K562 (cell line): ENCODE measurements around the gene HHEX. TPM values are rescaled to one million over a fixed set of nuclear protein-coding genes. Genes with fewer than 3 reads are reported as not detected.

Source experiments
- ATAC-seq: fragments of 200-7000 bp; cut with Tn5 transposase; 3 replicates; pipeline ENCODE4 v1.9.1; 2020; ENCODE audit warnings: moderate library complexity
- BruUV-seq: library from RNA; stranded (reverse); fragments of 400-500 nt; replicated peaks from 2 replicates; lab custom pipeline; 2021; lab: Mats Ljungman, UMichigan
- CTCF ChIA-PET: fragments of 300-600 bp; formaldehyde crosslinking; extraction: SDS; loops from one replicate; lab custom pipeline; 2021; ENCODE audit warnings: low intra/inter-chr PET ratio; lab: Yijun Ruan, JAX
- POLR2A ChIA-PET: fragments of 300-600, 350-650 bp; sonication (Branson Sonifier 250); formaldehyde crosslinking; extraction: SDS; loops from one replicate; lab custom pipeline; 2021; ENCODE audit warnings: antibody characterized with exemption, inconsistent platforms; lab: Yijun Ruan, JAX
- DNase-seq, 4 experiments: peaks; one replicate each; pipeline versions ENCODE4 v3.0.0 to v3.0.0-alpha.2; 2011 to 2018; ENCODE audit warnings: low spot score in 3 of 4, mixed read lengths in 3 of 4; ENCODE audit errors: extremely low read depth in 1 of 4
- FAIRE-seq: peaks from 2 replicates; lab custom pipeline; 2011; peaks lifted over from hg19 to GRCh38; lab: Jason Lieb, UNC
- H2AFZ ChIP-seq: 2 replicates; pipeline ENCODE4 v1.6.0; 2011; ENCODE audit warnings: low read depth, low read length, control low read depth, inconsistent platforms
- H3K27ac ChIP-seq: fragments of 200-600 bp; 3 replicates; pipeline ENCODE4 v1.8.0; 2011; ENCODE audit warnings: low read depth, mild to moderate bottlenecking, control low read depth, inconsistent platforms, low read length, moderate library complexity, mixed read lengths; ENCODE audit errors: extremely low read depth
- H3K27me3 ChIP-seq, 2 experiments: fragments of 300-600 bp in 1 of 2; 2 replicates in 1 of 2; 3 replicates in 1 of 2; pipeline versions ENCODE4 v1.6.0 to v1.8.0; 2011; ENCODE audit warnings: inconsistent platforms in 2 of 2, low read length in 2 of 2, mild to moderate bottlenecking in 1 of 2, mixed read lengths in 1 of 2, moderate library complexity in 1 of 2; ENCODE audit not compliant: control insufficient read depth in 2 of 2, insufficient read depth in 2 of 2
- H3K36me3 ChIP-seq: fragments of 300-600 bp; 3 replicates; pipeline ENCODE4 v1.8.0; 2011; ENCODE audit warnings: mild to moderate bottlenecking, low read length, inconsistent platforms; ENCODE audit not compliant: control insufficient read depth, insufficient read depth
- H3K4me1 ChIP-seq, 2 experiments: fragments of 200-600 bp in 1 of 2; replicated peaks in 1 of 2; 2 replicates in 1 of 2; 3 replicates in 1 of 2; pipeline versions ENCODE4 v1.5.1 to v1.8.0; 2011; ENCODE audit warnings: inconsistent platforms in 2 of 2, low read length in 2 of 2, mild to moderate bottlenecking in 1 of 2, mixed read lengths in 1 of 2, moderate library complexity in 1 of 2; ENCODE audit not compliant: control insufficient read depth in 2 of 2, insufficient read depth in 2 of 2
- H3K4me2 ChIP-seq: 2 replicates; pipeline ENCODE4 v1.6.1; 2011; ENCODE audit warnings: low read length, control low read depth, inconsistent platforms, mixed read lengths; ENCODE audit not compliant: insufficient read depth
- H3K4me3 ChIP-seq: fragments of 200-600 bp; sonication (generic), shearing (Covaris generic); 2 replicates; pipeline ENCODE4 v1.5.1; 2016; ENCODE audit warnings: control low read depth, inconsistent platforms
- H3K79me2 ChIP-seq: fragments of 200-600 bp; 3 replicates; pipeline ENCODE4 v1.8.0; 2011; ENCODE audit warnings: low read length, inconsistent platforms; ENCODE audit not compliant: control insufficient read depth, insufficient read depth
- H3K9ac ChIP-seq, 2 experiments: 2 replicates each; pipeline versions ENCODE4 v1.6.0 to v1.6.1; 2011; ENCODE audit warnings: low read depth in 2 of 2, low read length in 2 of 2, control low read depth in 1 of 2, inconsistent platforms in 1 of 2, mild to moderate bottlenecking in 1 of 2, mixed read lengths in 1 of 2; ENCODE audit not compliant: insufficient read depth in 1 of 2
- H3K9me1 ChIP-seq: one replicate; pipeline ENCODE4 v1.6.0; 2011; ENCODE audit warnings: inconsistent platforms, mild to moderate bottlenecking, low read length, moderate library complexity; ENCODE audit not compliant: control insufficient read depth, insufficient read depth
- H3K9me3 ChIP-seq: replicated peaks from 2 replicates; pipeline ENCODE4 v1.5.1; 2011; ENCODE audit warnings: low read depth, low read length, inconsistent platforms; ENCODE audit not compliant: control insufficient read depth, insufficient read depth
- H4K20me1 ChIP-seq: replicated peaks from 2 replicates; pipeline ENCODE4 v1.6.1; 2011; ENCODE audit warnings: low read length, inconsistent platforms, mixed read lengths; ENCODE audit not compliant: control insufficient read depth, insufficient read depth
- ARID2 ChIP-seq: fragments of 450-650 bp; IDR thresholded peaks from 2 replicates; pipeline ENCODE4 v1.6.1; 2017; ENCODE audit warnings: antibody characterized with exemption, mild to moderate bottlenecking
- CBX3 ChIP-seq, 2 experiments: IDR thresholded peaks; 1 replicate in 1 of 2; 2 replicates in 1 of 2; pipeline ENCODE4 v1.6.1; 2012; ENCODE audit warnings: inconsistent platforms in 2 of 2, low read length in 2 of 2, borderline replicate concordance in 1 of 2, control low read depth in 1 of 2
- CEBPG ChIP-seq, 3 experiments: fragments of 200-800 bp in 1 of 3; sonication (Bioruptor generic) in 1 of 3; sonication (generic) in 1 of 3; formaldehyde crosslinking in 1 of 3; IDR thresholded peaks in 2 of 3; conservative IDR thresholded peaks in 1 of 3; 2 replicates each; pipeline versions ENCODE4 v1.6.1 to v1.8.0; 2016 to 2022; ENCODE audit warnings: missing compliant biosample characterization in 2 of 3, missing genetic modification characterization in 2 of 3, mild to moderate bottlenecking in 1 of 3, missing genetic modification reagents in 1 of 3
- MYC ChIP-seq, 2 experiments: fragments of 250-450 bp in 1 of 2; sonication (Bioruptor Pico) in 1 of 2; IDR thresholded peaks; 2 replicates each; pipeline versions ENCODE4 v1.5.1 to v1.6.1; 2012 to 2021; ENCODE audit warnings: low read depth in 2 of 2, borderline replicate concordance in 1 of 2, improper control_type of control experiment in 1 of 2, low read length in 1 of 2, mild to moderate bottlenecking in 1 of 2, moderate library complexity in 1 of 2
- NFRKB ChIP-seq: fragments of 450-650 bp; IDR thresholded peaks from 2 replicates; pipeline ENCODE4 v1.6.1; 2016; ENCODE audit warnings: low read depth
- TFE3 ChIP-seq: fragments of 450-650 bp; formaldehyde crosslinking; IDR thresholded peaks from 2 replicates; pipeline ENCODE4 v1.4.0; 2020; ENCODE audit warnings: mild to moderate bottlenecking, mixed read lengths
- VEZF1 ChIP-seq: fragments of 200-800 bp; sonication (Bioruptor generic); IDR thresholded peaks from 2 replicates; pipeline ENCODE4 v1.6.1; 2017; ENCODE audit warnings: missing genetic modification characterization, missing compliant biosample characterization
- YY1 ChIP-seq, 3 experiments: IDR thresholded peaks; 2 replicates each; pipeline ENCODE4 v1.6.1; 2011; ENCODE audit warnings: low read length in 2 of 3, mild to moderate bottlenecking in 2 of 3, moderate library complexity in 2 of 3, borderline replicate concordance in 1 of 3, control low read depth in 1 of 3, low read depth in 1 of 3; ENCODE audit not compliant: insufficient read depth in 3 of 3, insufficient replicate concordance in 2 of 3, control insufficient read depth in 1 of 3, insufficient read length in 1 of 3; ENCODE audit errors: extremely low read depth in 1 of 3
- ZNF124 ChIP-seq: sonication (generic); formaldehyde crosslinking; IDR thresholded peaks from 2 replicates; pipeline ENCODE4 v1.8.1; 2022; ENCODE audit warnings: missing genetic modification reagents
- ZNF212 ChIP-seq: fragments of 450-650 bp; formaldehyde crosslinking; IDR thresholded peaks from 2 replicates; pipeline ENCODE4 v1.4.0; 2020; ENCODE audit warnings: mild to moderate bottlenecking
- ZNF592 ChIP-seq: fragments of 450-650 bp; IDR thresholded peaks from 2 replicates; pipeline ENCODE4 v1.6.1; 2017; ENCODE audit warnings: antibody characterized with exemption, mild to moderate bottlenecking
- WGBS: fragments of 100-300 bp; shearing (Covaris generic); methylation state at CpG from one replicate; pipeline ENCODE4 v1.1.6; 2016; ENCODE audit warnings: low coverage, mixed read lengths; ENCODE audit not compliant: insufficient coverage; ENCODE audit errors: missing lambda C conversion rate; 5-methylcytosine and 5-hydroxymethylcytosine counted together
- in situ Hi-C: fragments of 300-500 bp; cut with MboI; formaldehyde crosslinking; loops from 4 replicates; pipeline ENCODE4 v1.15.0; 2018; ENCODE audit warnings: inconsistent platforms, mixed read lengths
- intact Hi-C: fragments of 100-400 bp; cut with micrococcal nuclease; formaldehyde crosslinking; loops from 2 replicates; pipeline ENCODE4 v1.14.2; 2022
- polyA plus RNA-seq, 8 experiments: library from polyadenylated mRNA; depleted of rRNA in 4 of 8; stranded (reverse) in 5 of 8; unstranded in 3 of 8; fragments of >200 nt; fragmentation: Nextera tagmentation in 2 of 8; fragmentation: Illumina TruSeq in 1 of 8; extraction: Ambion mirVana in 2 of 8; extraction: Trizol in 1 of 8; gene quantifications; 2 replicates each; pipeline versions ENCODE4 v1.2.1 to v1.2.3, GENCODE V29; 2011 to 2014; ENCODE audit warnings: inconsistent platforms in 1 of 8, missing spikeins in 1 of 8
- total RNA-seq, 7 experiments: library from RNA; depleted of rRNA in 6 of 7; stranded (reverse); fragments of >200 nt in 6 of 7; fragmentation: Illumina TruSeq in 2 of 7; extraction: Trizol in 2 of 7; gene quantifications; 2 replicates each; pipeline versions ENCODE4 v1.2.1 to v1.2.3, GENCODE V29; 2011 to 2021; ENCODE audit warnings: low replicate concordance in 1 of 7

The HHEX gene
- total and polyA plus RNA-seq, 9 of the 15 experiments (the other 6 are each of a cell fraction or from before 2014, with no cell fraction given), result 37.2 to 133 (median 80.2) TPM

- H3K36me3 ChIP-seq, result no peaks in the 10 kb centered on the region
- H2AFZ ChIP-seq, result peak overlapping the region; percentile 90
- peak overlapping the region; percentile 34 to 65; a peak in 2 of 4 replicates for H3K9ac ChIP-seq
- H3K9me1 ChIP-seq, result no peaks in the 10 kb centered on the region
- BruUV-seq, result no TSS peak
- ChIA-PET POLR2A (interaction anchor here (0.6 to 1.5 kb wide), 5 partner anchors 10 to 128 kb away, joined by 3 to 4 read pairs (median 3); no protein-coding TSS in a partner anchor), CTCF (no interaction called here)
- no peaks in the 10 kb centered on the region for H4K20me1 ChIP-seq
- in situ Hi-C loops (no loop called here), intact Hi-C loops (no loop called here)
- H3K79me2 ChIP-seq, result 0 out of 3 replicates have a peak, but pooled peaks cover 4% of the 10 kb centered on the region
- H3K4me2 ChIP-seq, result peak overlapping the region; percentile 50
- ATAC-seq (peak; percentile 6; the same call in 1 of the 3 replicates), FAIRE-seq (no peak), DNase-seq (peak in 1 of 4 experiments; percentile 27)
- H3K27ac ChIP-seq, result peak overlapping the region; percentile 35
- peaks cover 6 to 16% of the 10 kb centered on the region in 2 experiments; a peak in 4 of 5 replicates for H3K4me1 ChIP-seq
- no peak overlapping the region for H3K4me3 ChIP-seq
- no peaks in the 10 kb centered on the region for H3K9me3 ChIP-seq
- no peaks in the 10 kb centered on the region for H3K27me3 ChIP-seq
- 33% methylated on average over 2 of the region's 4 CpGs for WGBS
- no peak for TF ChIP-seq CBX3 (IDR thresholded peaks at IDR 0.05; ENCODE audit: borderline replicate concordance in 1 of 2, low read length in 2 of 2)
- TF ChIP-seq NFRKB, result peak; percentile 34; the same call in 1 of the 2 replicates
- TF ChIP-seq CEBPG (CRISPR knock-in tag; IDR thresholded peaks at IDR 0.05), result no peak
- no peak for TF ChIP-seq CEBPG (tag; conservative IDR thresholded peaks at IDR 0.05 in 1 of 2, IDR thresholded peaks at IDR 0.05 in 1 of 2)
- peak in 1 of 3 experiments; percentile 25 for TF ChIP-seq YY1 (IDR thresholded peaks at IDR 0.05; ENCODE audit: borderline replicate concordance in 1 of 3, control insufficient read depth in 1 of 3, extremely low read depth in 1 of 3, insufficient read depth in 3 of 3, insufficient read length in 1 of 3, insufficient replicate concordance in 2 of 3, low read depth in 1 of 3, low read length in 2 of 3)
- no peak for TF ChIP-seq ARID2
- no peak for TF ChIP-seq TFE3 (CRISPR knock-in tag)
- TF ChIP-seq MYC (IDR thresholded peaks at IDR 0.05; ENCODE audit: low read depth, low read length), result peak; percentile 45; the same call in 1 of the 2 replicates
- no peak for TF ChIP-seq MYC (CRISPR knock-in tag; IDR thresholded peaks at IDR 0.05; ENCODE audit: borderline replicate concordance, low read depth)
- no peak for TF ChIP-seq ZNF124 (CRISPR knock-in tag)
- peak; percentile 58; the same call in 1 of the 2 replicates for TF ChIP-seq ZNF592
- no peak for TF ChIP-seq ZNF212 (CRISPR knock-in tag)
- 0 out of 2 replicates have a peak, but pooled peaks have one; percentile 18 for TF ChIP-seq VEZF1 (CRISPR knock-in tag)
Measured at GRCh38 chr10:92702301-92702916, 12.7 kb downstream of the HHEX start.
